Frontal cortex (tissue), 4 donors: ENCODE measurements around the gene PLCD3. TPM values are rescaled to one million over a fixed set of nuclear protein-coding genes. Genes with fewer than 3 reads are reported as not detected.

Source experiments
- DNase-seq, 2 donors: peaks; one replicate each; pipeline ENCODE4 v3.0.0; 2012; ENCODE audit warnings: low spot score in 2 of 2
- FAIRE-seq: peaks from 2 replicates; lab custom pipeline; 2012; peaks lifted over from hg19 to GRCh38; lab: Jason Lieb, UNC
- small RNA-seq: library from RNA; depleted of rRNA; stranded (forward); fragments of <200 nt; gene quantifications from one replicate; pipeline ENCODE3, GENCODE V24; 2014
- total RNA-seq: library from RNA; depleted of rRNA; stranded (reverse); fragments of >200 nt; gene quantifications from one replicate; pipeline ENCODE4 v1.2.3, GENCODE V29; 2014
- donor health status: control.
- donor health status: control.
- donor health status: control.

The PLCD3 gene
- total RNA-seq, 1 donor from 2014 or later, result 0.82 TPM

DNA sequence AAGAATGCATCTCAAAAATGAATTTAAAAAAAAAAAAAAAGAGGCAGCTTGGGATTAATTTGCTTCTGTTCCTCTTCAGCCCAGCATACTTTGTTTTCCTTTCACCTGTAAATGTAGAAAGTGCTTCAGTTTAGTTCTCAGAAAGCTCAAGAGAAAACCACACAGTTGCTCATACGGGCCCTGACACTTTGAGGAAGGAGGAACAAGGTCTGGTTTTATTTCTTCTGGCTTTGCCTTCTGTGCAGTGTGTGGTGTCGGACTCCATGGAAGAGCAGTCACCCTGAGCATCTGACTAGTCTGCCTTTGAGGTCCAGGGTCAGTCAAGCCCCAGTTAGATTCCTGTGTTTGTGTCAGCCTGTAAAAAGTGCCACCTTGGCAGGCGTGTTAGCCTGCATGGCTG lies 43.6 kb downstream of the PLCD3 start:
- FAIRE-seq, result no peak

DNA sequence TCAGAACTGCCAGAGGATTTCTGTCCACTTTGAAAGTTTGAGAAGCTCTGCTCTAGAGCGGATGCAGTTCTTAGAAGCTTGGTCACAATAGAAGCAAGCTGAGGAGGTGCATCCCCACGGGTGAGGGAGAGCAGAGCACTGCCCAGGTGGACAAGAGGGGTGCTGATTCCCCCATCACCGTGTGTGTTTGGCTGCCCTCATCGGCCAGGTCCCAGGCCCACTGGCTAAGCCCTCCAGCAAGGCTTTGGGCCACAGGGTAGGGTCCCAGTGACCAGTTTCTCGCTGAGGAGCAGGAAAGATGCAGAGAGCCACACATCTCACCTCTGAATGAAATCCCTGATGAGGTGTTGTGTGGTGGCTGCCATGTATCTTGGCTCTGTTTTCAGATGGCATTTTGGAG lies 44.3 kb downstream of the PLCD3 start:
- DNase-seq, result no peak
- no peak for FAIRE-seq

More for the DNA sequence above, 43.6 kb downstream of the PLCD3 start:
- DNase-seq, result no peak

DNA sequence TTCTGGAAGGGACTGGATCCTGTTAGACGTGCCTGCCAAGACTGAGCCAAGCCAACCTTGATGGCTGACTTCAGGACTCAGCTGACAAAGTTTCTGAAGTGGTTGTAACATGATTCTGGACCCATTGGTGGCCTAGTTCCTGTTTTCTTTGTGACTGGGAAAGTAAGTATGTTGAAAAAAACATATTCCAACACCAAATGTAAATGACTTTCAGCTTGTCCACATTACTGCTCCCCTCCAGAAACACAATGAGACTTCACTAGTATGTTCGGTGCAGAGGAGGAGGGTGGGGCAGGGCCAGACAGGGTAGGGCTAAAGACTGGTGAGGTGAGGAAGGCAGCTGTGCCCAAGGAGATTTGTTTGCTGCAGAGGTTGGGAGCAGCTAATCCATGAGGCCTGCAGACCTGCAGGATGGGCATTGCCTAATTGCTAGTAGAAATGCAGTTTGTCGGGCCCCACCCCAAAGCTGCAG lies 44.8 kb downstream of the PLCD3 start:
- no peak for DNase-seq
- FAIRE-seq, result no peak

DNA sequence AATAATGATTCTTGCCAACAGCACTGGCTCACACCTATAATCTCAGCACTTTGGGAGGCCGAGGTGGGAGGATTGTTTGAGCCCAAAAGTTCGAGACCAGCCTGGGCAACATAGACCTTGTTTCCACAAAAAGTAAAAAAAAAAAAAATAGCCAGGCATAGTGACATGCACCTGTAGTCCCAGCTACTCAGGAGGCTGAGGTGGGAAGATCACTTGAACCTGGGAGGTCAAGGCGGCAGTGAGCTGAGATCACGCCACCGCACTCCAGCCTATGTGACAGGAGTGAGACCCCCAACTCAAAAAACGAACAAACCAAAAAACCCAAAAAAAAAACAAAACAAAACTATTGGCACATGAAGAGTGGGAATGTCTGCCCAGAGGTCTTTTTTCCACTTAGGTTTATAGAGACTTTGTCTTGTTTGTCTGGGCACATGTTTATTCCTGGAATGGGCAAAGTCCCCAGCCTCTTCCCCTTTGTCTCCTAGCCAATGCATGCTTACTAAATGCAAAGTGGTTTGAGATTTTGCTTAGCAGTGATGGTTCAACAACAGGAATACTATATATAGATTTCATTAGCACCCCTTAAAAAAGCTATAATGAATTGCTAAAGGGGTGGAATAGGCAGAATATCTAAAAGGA lies 45.3 kb downstream of the PLCD3 start:
- FAIRE-seq (no peak), DNase-seq (no peak)

DNA sequence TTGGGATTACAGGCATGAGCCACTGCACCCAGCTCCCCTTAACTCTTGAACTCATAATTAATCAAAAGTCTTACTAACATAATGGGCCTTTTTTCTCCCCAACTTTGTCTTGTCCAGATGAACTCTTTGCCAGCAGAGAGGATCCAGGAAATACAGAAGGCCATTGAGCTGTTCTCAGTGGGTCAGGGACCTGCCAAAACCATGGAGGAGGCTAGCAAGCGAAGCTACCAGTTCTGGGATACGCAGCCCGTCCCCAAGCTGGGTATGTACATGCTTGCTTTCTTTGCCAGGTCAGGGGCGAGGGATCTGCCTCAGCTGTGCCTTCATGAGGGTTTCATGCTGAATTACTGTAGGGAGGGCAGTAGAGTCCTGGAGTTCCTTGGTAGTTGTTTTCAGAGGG lies 45.9 kb downstream of the PLCD3 start:
- no peak for DNase-seq
- FAIRE-seq, result no peak

DNA sequence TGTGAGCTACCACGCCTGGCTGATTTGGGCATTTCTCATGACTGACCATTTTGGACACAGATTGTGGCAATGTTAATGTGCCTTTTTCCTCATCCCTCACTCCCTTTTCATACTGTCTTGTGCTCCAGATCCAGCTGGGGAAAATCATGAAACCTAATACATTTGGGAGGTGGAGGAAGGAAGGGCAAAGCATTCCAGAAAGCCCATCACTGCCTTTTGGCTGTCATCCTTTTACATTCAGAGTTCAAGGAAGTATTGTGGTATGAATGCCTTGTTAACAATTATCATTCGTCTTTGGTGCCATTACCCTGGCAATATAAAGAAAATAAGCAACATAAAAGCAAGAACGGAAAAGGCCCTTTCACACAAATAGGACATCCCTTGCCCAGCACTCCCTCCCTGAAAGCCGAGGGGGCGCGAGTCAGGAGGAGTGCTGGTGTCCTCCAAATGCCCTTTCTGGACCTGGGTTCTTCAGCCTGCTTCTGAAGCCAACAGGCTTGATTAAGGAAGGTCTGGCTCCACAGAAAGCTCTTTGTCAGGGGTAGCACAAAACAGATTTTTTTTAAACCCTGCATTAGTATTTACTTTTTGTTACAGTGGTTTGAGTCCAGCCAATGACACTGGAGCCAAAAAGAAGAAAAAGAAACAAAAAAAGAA lies 51.1 kb downstream of the PLCD3 start:
- DNase-seq (no peak), FAIRE-seq (no peak)

DNA sequence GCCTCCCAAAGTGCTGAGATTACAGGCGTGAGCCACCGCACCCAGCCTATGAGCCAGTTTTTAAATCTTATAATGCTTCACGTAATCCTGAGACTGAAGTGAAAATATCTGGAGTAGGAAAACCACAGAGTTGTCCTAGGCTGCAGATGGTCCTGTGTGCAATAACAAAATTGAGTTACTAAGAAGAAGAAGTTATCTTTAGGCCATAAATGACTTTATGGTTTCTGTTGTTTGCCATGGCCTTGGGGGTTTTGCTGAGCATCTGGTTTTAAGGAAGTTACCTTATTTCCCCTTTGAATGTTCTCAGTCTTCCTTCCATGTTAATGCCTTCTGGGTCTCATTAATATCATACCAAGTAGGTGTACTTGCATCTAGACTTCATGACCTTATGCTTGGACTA lies 54.7 kb downstream of the PLCD3 start:
- FAIRE-seq (no peak), DNase-seq (no peak)

DNA sequence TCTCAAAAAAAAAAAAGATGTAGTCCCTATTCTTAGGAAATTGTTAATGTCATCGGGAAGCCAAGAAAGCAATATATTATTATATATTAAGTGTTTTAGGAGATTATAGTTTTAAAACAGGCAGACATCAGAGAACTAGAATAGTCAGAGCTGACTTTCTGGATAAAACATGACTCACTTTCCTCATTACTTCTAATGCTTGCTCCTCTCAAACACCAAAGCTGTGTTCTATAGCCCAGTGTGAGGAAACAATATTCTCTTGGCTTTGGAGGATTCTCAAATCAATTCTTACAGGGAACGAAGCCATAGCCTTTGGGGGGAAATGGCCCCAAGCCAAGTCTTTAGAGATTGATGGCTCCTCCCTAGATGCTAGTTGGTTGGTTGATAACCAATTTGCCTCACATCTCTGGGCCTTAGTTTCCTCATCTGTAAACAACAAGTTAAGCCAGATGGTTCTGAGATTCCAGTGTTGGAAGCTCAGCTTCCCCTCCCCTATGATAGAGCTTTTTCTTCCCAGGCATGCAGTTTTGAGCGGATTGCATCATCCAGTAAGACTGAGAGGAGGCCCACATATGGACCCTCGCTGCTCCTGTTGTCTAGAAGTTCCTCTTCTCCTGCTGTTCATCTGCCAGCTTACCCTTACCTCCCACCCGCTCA lies 58.8 kb downstream of the PLCD3 start:
- FAIRE-seq (no peak), DNase-seq (no peak)

DNA sequence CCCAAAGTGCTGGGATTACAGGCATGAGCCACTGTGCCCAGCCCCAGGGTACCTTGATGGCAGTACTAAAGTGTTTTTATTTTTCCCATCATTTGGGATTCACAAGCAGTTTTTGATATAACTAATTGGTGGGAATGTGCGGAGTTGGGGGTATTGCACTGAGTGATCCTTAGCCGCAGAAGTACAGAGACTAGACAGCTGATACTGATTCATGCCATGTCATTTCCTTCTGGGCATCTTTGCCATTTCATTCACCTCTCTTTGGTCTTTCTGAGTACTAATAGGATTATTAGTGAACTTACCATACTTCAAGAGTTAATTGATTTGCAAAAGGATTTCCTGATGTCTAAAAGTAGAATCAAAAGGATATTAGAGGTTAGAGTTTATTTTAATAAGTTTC lies 61.5 kb downstream of the PLCD3 start:
- FAIRE-seq, result no peak

DNA sequence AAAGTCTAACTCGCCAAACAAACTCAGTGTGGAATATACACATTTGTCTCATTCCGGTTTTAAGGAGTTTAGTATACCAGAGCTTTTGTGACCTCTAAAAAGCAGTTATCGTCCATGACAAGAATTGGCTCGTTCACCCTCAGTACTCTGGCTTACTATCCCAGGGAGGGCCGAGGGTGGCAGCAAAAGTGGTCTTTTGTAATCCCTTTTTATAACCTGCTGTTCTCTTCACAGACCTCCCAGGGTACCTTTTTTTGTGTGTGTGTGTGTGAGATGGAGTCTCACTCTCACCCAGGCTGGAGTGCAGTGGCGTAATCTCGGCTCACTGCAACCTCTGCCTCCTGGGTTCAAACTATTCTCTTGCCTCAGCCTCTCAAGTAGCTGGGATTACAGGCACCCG lies 62.3 kb downstream of the PLCD3 start:
- no peak for DNase-seq
- FAIRE-seq, result no peak

More for the DNA sequence above, 61.5 kb downstream of the PLCD3 start:
- DNase-seq, result no peak

DNA sequence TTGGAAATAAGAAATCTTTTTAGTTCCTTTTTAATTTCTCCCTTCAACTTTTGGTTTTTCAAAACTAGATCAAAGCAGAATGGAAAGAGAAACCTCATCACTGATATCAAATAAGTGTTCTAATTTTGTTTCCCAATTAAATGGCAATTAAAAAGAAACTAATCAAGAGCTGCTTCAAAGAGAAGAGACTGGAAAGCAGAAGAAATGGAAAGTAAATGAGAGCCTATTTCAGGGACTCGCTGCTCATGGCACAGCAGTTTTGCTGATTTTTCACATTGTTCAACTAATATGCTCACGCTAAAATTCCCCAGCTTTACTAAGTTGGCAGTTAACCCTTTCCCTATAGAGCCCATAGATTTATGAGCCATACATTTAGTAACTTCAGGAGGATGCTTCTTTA lies 64.7 kb downstream of the PLCD3 start:
- no peak for DNase-seq
- no peak for FAIRE-seq

DNA sequence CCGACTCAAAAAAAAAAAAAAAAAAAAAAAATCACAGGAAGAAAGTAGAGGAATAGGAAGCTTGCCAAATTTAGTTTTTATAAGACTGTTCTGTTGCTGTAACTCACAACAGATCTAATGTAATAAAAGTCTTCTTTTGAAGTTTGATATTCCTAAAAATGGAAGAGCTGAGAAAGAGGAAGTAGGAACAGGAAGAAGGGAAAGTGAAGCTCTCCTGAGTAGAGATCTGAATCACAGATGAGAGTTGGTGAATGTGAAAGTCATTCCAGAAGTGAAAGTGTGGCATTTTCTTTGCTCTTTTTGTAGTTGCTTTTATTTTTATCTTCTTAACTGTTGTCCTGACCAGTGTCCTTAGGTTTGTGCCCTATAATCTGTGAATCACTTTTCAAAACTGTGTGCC lies 69.1 kb downstream of the PLCD3 start:
- no peak for FAIRE-seq
- DNase-seq, result no peak

DNA sequence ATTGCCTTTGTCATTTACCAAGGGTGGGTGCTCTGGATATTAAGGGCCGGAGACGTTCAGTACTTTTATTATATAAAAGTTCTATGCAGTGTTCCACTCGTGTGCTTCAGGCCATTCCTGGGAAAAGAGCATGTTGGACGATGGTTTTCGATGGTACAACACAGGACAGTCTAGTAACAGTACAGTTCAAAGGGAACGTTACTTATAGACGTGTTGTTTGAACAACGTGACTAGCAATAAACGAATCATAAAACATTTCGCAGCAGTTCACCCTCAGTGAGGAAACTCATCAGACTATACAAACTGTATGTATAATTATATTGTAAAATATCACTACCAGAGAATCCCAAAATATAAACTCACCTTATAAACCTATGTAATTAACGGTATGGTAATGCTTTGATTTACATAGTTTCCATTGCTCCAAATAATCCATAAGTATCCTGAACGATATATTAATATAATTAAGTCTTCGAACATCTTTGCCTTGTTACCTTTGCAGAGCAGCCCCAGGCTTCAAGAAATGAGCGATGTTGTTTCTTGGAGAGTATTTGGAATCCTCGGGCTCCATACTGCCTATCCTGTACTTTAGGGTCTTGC lies 70.6 kb downstream of the PLCD3 start:
- FAIRE-seq (no peak), DNase-seq (no peak)

DNA sequence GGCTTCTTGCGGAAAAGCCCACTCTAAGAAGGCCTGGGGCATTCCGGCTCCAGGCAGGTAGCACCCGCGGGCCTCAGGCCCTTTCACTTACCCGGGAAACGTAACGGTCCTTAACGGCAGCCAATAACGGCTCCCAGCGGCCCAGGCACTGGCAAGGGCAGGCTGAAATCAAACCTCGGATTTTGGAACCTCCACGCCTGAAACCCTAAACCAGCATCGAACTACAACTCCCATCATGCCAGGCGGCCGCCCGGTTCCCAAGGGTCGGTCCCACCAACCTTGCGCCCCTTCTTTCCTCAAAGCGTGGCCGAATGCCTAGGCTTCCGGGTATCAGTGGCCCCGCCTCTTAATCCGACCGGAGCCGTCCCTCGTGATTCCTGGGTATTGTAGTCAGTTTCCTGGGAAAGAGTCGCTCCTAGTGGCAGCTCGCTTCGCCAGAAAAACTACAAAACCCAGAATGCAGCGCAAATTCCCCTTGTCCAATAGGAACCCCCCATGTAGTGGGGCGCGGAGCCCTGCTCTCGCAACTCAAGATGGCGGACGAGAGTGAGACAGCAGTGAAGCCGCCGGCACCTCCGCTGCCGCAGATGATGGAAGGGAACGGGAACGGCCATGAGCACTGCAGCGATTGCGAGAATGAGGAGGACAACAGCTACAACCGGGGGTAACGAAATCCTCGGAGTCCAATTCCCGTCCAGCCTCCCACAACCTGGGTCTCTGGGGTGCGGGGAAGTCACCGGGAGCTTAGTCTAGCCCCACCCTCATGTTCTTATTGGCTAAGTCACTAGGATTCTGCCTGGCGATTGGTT lies 71.3 kb downstream of the PLCD3 start, which contains the start of gene NMT1:
TSS of gene NMT1 (plus strand) at position 521 of the 809 bp plus-strand sequence. CDS start at position 534, 13 bp downstream.
- peak; percentile 85 to 87 for DNase-seq
- peak; percentile 79 for FAIRE-seq

DNA sequence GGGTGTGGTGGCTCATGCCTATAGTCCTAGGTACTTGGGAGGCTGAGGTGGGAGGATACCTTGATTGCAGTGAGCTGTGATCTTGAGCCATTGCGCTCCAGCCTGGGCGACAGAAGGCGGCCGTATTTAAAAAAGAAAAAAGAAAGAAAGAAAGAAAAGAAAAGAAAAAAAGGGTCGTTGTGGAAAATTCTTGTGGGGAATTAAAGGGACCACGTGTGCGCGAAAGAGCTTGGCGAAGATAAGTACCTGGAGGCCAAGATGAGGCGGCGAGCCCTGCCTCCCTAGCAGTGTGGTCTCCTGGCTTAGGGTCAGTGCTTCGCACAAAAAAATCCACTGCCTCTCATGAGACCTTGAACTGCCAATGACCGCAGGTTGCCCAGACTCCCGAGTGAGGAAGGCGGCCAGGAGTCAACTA lies 71.9 kb downstream of the PLCD3 start:
- DNase-seq (no peak), FAIRE-seq (no peak)

Small RNA genes lying within 50 kb of the gene (small RNA-seq; reads per million reads assigned to genes)
- not detected for gene MIR6784
- gene RF00019, result not detected

Other genes with a start within 250 kb of the PLCD3 start
- gene EFTUD2, start 233.1 kb downstream of the PLCD3 start, total RNA-seq, result 111 TPM
- gene GFAP, start 217.0 kb downstream of the PLCD3 start, total RNA-seq, result 155 TPM
- 0.41 TPM for gene KIF18B, start 184.7 kb downstream of the PLCD3 start, total RNA-seq
- gene C1QL1, start 164.2 kb downstream of the PLCD3 start, total RNA-seq, result 1.2 TPM
- 48.5 TPM for gene DCAKD, start 80.9 kb downstream of the PLCD3 start, total RNA-seq
- gene NMT1, start 71.2 kb downstream of the PLCD3 start, total RNA-seq, result 29.3 TPM
- 2.4 TPM for gene ACBD4, start 3.2 kb upstream of the PLCD3 start, total RNA-seq
- 8.6 TPM for gene HEXIM1, start 16.0 kb upstream of the PLCD3 start, total RNA-seq
- gene HEXIM2, start 29.4 kb upstream of the PLCD3 start, total RNA-seq, result 8.2 TPM
- gene FMNL1, start 89.4 kb upstream of the PLCD3 start, total RNA-seq, result 4.1 TPM
- not detected for gene SPATA32, start 129.6 kb upstream of the PLCD3 start, total RNA-seq
- gene MAP3K14, start 184.5 kb upstream of the PLCD3 start, total RNA-seq, result 0.82 TPM